GM21576 (cell line): ENCODE data around the gene DDX41.
"Not testable (repeated sequence)": the region's sequence is repeated elsewhere in the genome, so short reads cannot be mapped to it uniquely, and the experiment has no call there.

Experiments used
- ATAC-seq: cut with Tn5 transposase; IDR thresholded peaks from one replicate; pipeline ENCODE4 v1.9.1; 2021; ENCODE audit warnings: mild to moderate bottlenecking, moderate library complexity; ENCODE audit not compliant: unreplicated experiment

The DDX41 gene

GRCh38 chr5:177516601-177517568, at the start of gene DDX41:
Gene DDX41 (minus strand): TSS chr5:177516961. CDS start chr5:177516945, 16 bp downstream.
- peak; percentile 84 for ATAC-seq

- ATAC-seq: no peak
Observed at GRCh38 chr5:177565046-177565445, 48.3 kb upstream of the DDX41 start.

GRCh38 chr5:177559446-177559941, 42.7 kb upstream of the DDX41 start:
- not testable (repeated sequence) for ATAC-seq

GRCh38 chr5:177557796-177558195, 41.0 kb upstream of the DDX41 start:
- no peak for ATAC-seq

GRCh38 chr5:177557041-177557647, 40.4 kb upstream of the DDX41 start:
- ATAC-seq: no peak

- ATAC-seq: no peak
Observed at GRCh38 chr5:177555665-177556064, 38.9 kb upstream of the DDX41 start.

- ATAC-seq: no peak
Observed at GRCh38 chr5:177555228-177555627, 38.5 kb upstream of the DDX41 start.

- peak; percentile 88 for ATAC-seq
Observed at GRCh38 chr5:177554474-177555111, 37.8 kb upstream of the DDX41 start, which contains the start of gene FAM193B. Gene FAM193B (minus strand): TSS chr5:177554563. CDS start chr5:177554458, 105 bp downstream.

- ATAC-seq: peak; percentile 41
Observed at GRCh38 chr5:177553671-177554429, 37.1 kb upstream of the DDX41 start.

- ATAC-seq: no peak
Observed at GRCh38 chr5:177552839-177553455, 36.2 kb upstream of the DDX41 start.

GRCh38 chr5:177550122-177550521, 33.4 kb upstream of the DDX41 start:
- ATAC-seq: no peak

GRCh38 chr5:177548495-177548894, 31.7 kb upstream of the DDX41 start:
- ATAC-seq: no peak

GRCh38 chr5:177547736-177548135, 31.0 kb upstream of the DDX41 start:
- no peak for ATAC-seq

- ATAC-seq: no peak
Observed at GRCh38 chr5:177546258-177546741, 29.5 kb upstream of the DDX41 start.

GRCh38 chr5:177545487-177546257, 28.9 kb upstream of the DDX41 start:
- ATAC-seq: no peak

GRCh38 chr5:177542816-177543465, 26.2 kb upstream of the DDX41 start:
- ATAC-seq: no peak

- ATAC-seq: no peak
Observed at GRCh38 chr5:177540438-177540837, 23.7 kb upstream of the DDX41 start.

GRCh38 chr5:177539411-177539810, 22.6 kb upstream of the DDX41 start:
- no peak for ATAC-seq

- no peak for ATAC-seq
Observed at GRCh38 chr5:177538876-177539275, 22.1 kb upstream of the DDX41 start.
